Activated T-cell treated with anti-CD3 and anti-CD28 coated beads, Interleukin-2, amount 50 U/mL, for 48 hours (primary cell): Measurements from ENCODE around the gene P4HB.

Experiments
- DNase-seq, 2 experiments: peaks; one replicate each; pipeline ENCODE4 v3.0.0-alpha.2; 2020

The P4HB gene

DNA sequence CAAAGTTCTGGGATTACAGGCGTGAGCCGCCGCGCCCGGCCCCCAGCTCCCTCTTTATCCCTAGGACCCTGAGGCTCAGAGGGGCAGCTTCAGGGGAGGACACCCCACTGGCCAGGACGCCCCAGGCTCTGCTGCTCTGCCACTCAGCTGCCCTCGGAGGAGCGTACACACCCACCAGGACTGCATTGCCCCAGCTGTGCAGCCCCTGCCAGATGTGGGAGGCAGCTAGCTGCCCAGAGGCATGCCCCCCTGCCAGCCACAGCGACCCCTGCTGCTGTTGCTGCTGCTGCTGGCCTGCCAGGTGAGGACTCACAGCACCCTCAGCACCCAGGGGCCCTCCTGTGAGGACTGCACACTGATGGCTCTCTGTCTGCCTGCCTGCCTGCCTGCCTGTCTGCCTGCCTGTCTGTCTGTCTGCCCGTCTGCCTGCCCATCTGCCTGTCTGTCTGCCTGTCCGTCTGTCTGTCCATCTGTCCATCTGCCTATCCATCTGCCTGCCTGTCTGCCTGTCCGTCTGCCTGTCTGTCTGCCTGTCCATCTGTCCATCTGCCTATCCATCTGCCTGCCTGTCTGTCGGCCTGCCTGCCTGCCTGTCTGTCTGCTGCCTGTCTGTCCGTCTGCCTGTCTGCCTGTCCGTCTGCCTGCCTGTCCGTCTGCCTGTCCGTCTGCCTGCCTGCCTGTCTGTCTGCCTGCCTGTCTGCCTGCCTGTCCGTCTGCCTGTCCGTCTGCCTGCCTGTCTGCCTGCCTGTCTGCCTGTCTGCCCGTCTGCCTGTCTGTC lies 51.4 kb downstream of the P4HB start:
- DNase-seq = no peak

DNA sequence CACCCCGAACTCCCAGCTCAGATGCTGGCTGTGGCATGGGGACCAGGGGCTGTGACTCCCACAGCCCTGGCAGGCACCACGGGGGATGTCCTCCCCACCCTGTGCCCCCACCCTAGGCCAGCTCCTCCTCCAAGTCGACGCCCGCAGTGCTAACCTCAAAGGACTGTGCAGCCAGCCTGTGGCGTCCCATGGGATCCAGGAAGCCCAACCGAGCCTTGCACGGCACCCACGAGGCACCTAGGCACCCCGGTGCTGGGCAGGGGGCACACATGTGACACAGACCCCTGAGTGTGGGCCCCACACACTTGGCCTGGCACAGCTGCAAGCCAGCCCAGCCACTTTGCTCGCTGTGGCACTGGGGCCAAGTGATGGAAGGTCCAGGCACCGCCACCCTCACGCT lies 52.5 kb downstream of the P4HB start:
- no peak for DNase-seq

DNA sequence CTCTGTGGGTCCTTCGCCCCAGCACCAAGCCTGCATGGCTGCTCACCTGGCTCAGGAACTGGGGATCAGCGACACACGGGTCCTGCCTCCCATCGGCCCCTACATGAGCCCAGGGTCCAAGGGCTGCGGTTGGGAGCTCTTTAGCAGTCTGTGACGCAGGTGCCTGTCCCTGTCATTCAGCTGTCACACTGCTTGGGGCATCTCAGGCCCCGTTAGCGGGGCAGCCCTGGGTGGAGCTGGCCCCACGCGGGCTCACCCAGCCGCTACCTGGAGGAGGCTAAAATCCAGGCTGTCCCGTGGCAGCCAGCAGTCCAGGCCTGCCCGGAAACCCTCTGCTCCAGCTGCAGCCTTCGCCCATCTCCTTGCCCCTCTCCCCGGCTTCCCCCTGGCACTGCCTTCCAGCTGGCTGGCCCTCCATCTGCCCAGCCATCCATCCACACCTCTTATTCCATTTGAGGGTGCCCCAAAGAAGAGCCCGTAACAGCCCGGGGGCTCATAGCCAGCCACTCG lies 53.1 kb downstream of the P4HB start:
- DNase-seq = no peak

DNA sequence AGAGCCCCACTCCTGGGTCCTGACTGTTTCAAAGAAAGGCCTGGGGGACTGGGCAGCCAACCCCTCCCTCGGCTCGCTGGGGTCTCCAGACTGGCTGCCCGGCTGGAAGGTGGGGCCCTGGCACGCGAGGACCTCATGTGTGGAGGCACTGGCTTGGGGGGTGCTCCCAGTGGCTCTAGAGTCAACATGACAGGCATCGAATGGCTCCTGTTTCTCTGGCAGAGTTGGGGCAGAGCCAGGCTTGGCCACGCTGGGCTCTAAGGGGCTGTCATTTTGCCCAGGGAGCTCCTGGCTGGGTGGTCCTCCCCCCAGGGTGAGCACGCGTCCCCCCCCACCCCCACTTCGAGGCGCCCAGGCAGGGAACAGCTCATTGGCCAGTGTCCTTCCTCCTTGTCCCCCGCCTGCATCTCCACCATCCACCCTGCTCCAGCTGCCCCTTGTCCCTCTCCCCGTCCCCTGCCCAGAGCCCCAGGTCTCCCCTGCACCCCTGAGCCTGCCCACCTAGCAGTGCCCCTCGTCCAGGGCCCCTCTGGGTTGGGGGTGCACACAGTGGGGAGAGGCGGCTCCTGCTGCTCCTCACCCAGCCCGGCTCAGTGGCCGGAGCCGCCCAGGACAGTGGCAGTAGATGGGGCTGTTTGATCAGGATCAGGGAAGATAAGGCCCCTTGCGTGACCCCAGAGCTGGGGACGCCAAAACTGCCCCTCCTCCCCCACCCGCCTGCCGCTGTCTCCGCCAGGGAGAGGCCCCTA lies 53.7 kb downstream of the P4HB start:
- no peak for DNase-seq

DNA sequence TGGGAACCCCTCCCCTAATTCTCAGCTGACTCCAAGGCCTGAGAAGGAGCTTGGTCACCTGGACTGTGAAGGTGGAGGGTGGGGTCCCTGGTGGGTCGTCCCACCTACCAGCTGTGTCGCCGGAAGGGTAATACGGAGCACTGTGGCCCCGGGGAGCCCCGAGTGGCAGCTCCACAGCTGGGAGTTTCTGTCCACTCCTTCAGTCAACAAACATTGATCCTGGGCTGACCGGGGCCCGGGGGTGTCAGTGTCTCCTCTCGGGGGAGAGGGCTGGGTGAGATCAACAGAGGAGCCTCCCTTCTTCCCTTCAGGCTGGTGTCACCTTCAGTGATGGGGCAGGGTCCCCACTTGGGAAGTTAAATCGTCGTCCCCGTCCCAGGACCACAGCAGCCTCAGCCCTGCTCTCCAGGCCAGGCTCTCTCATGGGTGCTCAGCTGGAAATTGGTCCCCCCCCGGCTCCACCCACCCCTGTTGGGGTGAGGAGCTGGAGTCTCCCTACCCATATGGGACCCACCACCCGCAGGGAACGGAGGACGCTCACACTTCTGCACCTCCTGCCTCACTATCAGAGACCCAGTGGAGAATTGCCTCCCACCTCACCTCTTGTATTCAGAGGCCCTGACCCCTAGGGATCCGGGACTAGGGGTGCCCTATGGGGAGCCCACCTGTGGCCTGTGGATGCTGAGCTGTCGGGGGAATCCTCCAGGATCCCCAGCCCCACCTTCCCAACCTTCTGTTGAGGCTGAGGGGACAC lies 54.5 kb downstream of the P4HB start:
- DNase-seq = no peak

DNA sequence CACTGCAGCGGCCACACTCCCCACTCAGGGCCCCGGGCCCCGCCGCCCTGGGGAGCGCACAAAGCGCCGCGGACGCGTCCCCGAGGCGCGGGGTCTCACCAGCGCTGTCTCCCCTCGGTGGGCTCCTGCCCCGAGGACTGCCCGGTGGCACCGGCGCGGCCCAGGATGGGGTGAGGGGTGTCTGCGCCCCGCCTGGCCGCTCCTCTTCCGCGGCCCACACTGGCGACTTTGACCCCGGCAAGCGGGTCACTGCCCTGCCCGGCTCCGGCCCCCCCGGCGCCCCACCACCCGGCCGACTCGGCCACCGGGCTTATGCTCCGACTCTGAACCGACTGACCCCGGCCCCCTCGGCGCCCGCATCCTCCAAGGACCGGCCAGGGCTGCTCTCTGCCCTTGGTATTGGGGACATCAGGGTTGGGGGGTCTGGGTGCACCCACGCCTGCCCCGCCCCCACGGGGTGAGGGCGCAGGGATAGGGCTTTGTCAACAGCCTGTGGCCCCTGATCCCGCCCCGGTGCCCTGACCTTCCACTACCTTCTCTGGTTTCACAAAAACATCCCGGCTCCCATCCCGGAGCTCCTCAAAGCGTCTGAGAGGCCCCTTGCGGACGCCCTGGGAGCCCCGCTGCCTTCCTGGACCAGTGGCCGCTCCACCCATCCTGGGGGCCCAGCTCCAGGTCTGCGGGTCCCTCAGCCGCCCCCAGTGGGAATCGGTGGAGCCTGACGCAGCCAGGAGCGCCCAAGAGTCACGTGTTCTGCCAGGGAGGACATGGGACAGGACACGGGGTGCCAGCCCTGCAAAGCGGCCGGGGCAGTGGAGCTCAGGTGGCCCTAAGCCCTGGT lies 55.6 kb downstream of the P4HB start:
- DNase-seq = no peak

DNA sequence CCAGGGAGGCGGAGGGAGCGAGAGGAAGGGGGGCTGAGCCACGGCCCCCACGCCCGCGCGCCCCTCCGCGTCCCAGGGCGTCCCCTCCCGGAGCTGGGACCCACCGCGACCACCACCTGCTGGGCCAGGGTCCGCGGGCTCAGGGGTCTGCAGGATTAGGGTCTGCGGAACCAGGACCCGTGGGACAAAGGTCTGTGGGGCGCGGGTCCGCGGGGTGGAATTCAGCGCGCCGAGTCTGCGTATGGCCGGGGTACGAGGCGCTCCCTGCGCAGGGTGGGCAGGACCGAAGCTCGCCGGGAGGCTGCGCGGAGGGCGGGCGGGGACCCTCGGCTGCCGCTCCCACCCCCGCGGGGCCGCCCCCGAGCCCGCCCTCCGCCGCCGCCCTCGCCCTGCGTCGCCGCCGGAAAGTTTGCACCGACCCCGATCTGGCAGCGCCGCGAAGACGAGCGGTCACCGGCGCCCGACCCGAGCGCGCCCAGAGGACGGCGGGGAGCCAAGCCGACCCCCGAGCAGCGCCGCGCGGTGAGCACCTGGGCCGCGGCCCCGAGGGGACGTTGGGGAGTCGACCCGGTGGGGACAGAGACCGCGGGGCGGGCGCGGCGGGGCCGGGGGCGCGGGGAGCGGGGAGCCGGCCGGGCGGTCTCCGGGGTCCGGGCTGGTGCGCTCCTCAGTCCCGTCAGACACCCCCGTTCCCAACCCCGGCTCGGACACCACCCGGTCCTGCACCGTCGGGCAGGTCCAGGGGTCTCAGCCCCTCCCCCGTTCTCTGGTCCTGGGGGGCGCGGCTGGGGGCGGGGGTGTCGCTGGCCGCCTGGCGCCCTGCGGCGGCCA lies 56.4 kb downstream of the P4HB start, which contains the start of gene GCGR:
TSS of gene GCGR (plus strand) at position 423 of the 831 bp plus-strand sequence. CDS start 4,869 bp downstream, outside the sequence.
- no peak for DNase-seq

DNA sequence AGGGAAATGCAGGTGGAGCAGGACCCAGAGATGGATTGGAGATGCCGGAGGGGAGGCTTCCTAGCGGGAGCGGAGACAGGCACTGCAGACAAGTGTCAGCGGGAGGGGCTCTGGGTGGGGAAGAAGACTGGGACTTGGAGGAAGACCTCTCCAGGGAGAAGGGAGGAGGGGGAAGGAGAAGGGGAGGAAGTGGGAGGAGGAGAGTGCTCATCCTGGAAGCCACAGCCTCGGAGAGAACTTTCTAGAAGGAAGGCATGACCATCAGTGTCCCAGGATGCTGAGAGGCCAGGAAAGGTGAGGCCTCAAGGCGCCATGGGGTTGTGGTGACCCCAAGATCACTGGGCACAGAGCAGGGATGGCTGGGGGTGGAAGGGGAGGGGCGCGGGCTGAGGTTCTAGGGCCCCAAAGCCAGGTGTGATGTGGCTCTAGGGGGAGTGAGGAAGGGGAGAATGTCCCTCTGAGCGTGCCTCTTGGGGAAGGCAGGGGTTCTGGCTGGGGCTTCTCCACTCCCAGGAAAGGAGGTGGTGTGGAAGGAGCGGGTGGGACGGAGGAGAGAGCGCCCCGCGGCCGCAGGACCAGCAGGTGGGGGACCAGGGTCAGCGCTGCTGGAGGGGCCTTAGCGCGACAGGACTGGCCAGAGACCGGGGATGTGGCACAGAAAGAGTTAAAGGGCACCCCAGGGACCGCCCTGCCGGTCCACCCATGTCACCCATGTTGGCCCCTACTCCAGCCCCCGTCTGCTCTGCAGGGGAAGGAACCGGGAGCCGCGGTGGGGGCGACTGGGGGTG lies 57.3 kb downstream of the P4HB start:
- DNase-seq = no peak

DNA sequence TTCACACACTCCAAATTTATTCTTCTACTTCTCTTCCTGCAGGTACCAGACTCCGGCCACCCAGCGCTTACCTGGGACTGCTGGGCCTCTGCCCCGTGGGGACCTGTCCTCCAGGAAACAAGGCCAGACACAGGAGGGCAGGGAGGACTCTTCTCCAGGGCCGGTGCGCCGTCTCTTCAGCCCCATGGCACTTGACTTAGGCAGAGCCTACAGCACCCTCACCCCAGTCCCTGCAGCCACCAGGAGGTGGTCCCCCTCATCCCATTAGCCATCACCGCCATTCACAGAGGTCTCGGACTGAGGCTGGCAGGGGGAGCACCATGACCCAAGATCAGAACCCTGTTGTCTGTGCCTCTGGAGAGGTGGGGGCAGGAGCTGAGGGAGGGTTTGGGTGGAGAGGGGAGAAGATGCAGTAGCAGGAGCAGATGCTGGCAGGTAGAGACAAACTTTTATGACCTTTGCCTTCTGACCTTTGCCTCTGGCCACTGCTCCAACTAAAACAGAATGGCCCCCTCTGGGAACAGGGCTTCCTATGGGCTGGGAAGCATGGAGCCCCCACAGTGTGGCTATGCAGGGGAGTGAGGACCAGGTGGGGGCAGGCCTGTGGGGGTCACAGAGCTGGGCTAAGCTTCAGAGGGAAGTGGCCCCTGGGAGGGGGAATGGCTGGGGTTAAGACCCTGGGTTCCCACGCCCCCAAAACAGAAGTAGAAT lies 58.1 kb downstream of the P4HB start:
- no peak for DNase-seq

DNA sequence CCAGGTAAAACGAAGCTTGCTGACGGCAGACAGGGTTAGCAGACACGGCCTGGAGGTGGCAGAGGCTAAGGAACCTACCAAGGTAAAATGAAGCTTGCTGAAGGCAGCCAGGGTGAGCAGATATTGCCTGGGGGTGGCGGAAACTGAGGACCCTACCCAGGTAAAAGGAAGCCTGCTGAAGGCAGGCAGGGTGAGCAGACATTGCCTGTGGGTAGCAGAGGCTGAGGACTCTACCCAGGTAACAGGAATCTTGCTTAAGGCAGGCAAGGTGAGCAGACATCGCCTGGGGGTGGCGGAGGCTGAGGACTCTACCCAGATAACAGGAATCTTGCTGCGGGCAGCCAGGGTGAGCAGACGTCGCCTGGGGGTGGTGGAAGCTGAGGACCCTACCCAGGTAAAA lies 59.0 kb downstream of the P4HB start:
- no peak for DNase-seq

DNA sequence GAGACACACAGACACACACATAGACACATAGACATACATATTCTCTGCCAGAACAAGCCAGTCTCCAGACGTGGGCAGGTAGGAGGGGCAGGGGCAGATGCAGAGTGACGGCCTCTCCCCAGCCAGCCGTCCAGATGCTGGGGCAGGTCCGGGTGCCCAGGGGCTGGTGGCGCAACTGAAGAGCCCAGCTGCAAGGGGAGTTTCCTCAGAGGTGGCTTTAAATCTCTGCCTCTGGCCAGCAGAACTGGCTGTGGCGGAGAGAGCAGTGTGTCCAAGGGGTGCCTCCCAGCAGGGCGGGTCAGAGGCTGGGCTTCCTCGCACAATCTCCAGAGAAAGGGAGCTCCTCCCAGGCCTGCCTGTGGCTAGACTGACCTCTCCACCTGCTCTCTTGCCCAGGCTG lies 65.8 kb downstream of the P4HB start:
- DNase-seq = no peak

DNA sequence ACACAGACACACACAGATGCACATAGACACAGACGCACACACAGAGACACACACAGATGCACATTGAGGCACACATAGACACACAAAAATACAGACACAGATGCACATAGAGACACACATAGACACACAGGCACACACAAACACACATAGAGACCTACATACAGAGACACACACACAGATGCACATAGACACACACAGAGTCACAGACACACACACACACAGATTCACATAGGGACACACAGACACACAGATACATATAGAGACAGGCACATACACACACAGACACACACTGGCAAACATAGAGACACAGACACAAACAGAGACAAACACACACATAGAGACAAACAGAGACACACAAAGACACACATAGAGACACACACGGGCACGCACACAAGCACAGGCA lies 66.3 kb downstream of the P4HB start:
- DNase-seq = no peak
